K562 (cell line): ENCODE results near the gene IL36RN. TPM values are rescaled to one million over a fixed set of nuclear protein-coding genes. Genes with fewer than 3 reads are reported as not detected.

Source experiments
- ATAC-seq: fragments of 200-7000 bp; cut with Tn5 transposase; 3 replicates; pipeline ENCODE4 v1.9.1; 2020; ENCODE audit warnings: moderate library complexity
- BruUV-seq: library from RNA; stranded (reverse); fragments of 400-500 nt; replicated peaks from 2 replicates; lab custom pipeline; 2021; lab: Mats Ljungman, UMichigan
- CTCF ChIA-PET: fragments of 300-600 bp; formaldehyde crosslinking; extraction: SDS; loops from one replicate; lab custom pipeline; 2021; ENCODE audit warnings: low intra/inter-chr PET ratio; lab: Yijun Ruan, JAX
- POLR2A ChIA-PET: fragments of 300-600, 350-650 bp; sonication (Branson Sonifier 250); formaldehyde crosslinking; extraction: SDS; loops from one replicate; lab custom pipeline; 2021; ENCODE audit warnings: antibody characterized with exemption, inconsistent platforms; lab: Yijun Ruan, JAX
- DNase-seq, 4 experiments: peaks; one replicate each; pipeline versions ENCODE4 v3.0.0 to v3.0.0-alpha.2; 2011 to 2018; ENCODE audit warnings: low spot score in 3 of 4, mixed read lengths in 3 of 4; ENCODE audit errors: extremely low read depth in 1 of 4
- FAIRE-seq: peaks from 2 replicates; lab custom pipeline; 2011; peaks lifted over from hg19 to GRCh38; lab: Jason Lieb, UNC
- H2AFZ ChIP-seq: 2 replicates; pipeline ENCODE4 v1.6.0; 2011; ENCODE audit warnings: low read depth, low read length, control low read depth, inconsistent platforms
- H3K27ac ChIP-seq: fragments of 200-600 bp; 3 replicates; pipeline ENCODE4 v1.8.0; 2011; ENCODE audit warnings: low read depth, mild to moderate bottlenecking, control low read depth, inconsistent platforms, low read length, moderate library complexity, mixed read lengths; ENCODE audit errors: extremely low read depth
- H3K27me3 ChIP-seq, 2 experiments: fragments of 300-600 bp in 1 of 2; 2 replicates in 1 of 2; 3 replicates in 1 of 2; pipeline versions ENCODE4 v1.6.0 to v1.8.0; 2011; ENCODE audit warnings: inconsistent platforms in 2 of 2, low read length in 2 of 2, mild to moderate bottlenecking in 1 of 2, mixed read lengths in 1 of 2, moderate library complexity in 1 of 2; ENCODE audit not compliant: control insufficient read depth in 2 of 2, insufficient read depth in 2 of 2
- H3K36me3 ChIP-seq: fragments of 300-600 bp; 3 replicates; pipeline ENCODE4 v1.8.0; 2011; ENCODE audit warnings: mild to moderate bottlenecking, low read length, inconsistent platforms; ENCODE audit not compliant: control insufficient read depth, insufficient read depth
- H3K4me1 ChIP-seq, 2 experiments: fragments of 200-600 bp in 1 of 2; replicated peaks in 1 of 2; 2 replicates in 1 of 2; 3 replicates in 1 of 2; pipeline versions ENCODE4 v1.5.1 to v1.8.0; 2011; ENCODE audit warnings: inconsistent platforms in 2 of 2, low read length in 2 of 2, mild to moderate bottlenecking in 1 of 2, mixed read lengths in 1 of 2, moderate library complexity in 1 of 2; ENCODE audit not compliant: control insufficient read depth in 2 of 2, insufficient read depth in 2 of 2
- H3K4me2 ChIP-seq: 2 replicates; pipeline ENCODE4 v1.6.1; 2011; ENCODE audit warnings: low read length, control low read depth, inconsistent platforms, mixed read lengths; ENCODE audit not compliant: insufficient read depth
- H3K4me3 ChIP-seq: fragments of 200-600 bp; sonication (generic), shearing (Covaris generic); 2 replicates; pipeline ENCODE4 v1.5.1; 2016; ENCODE audit warnings: control low read depth, inconsistent platforms
- H3K79me2 ChIP-seq: fragments of 200-600 bp; 3 replicates; pipeline ENCODE4 v1.8.0; 2011; ENCODE audit warnings: low read length, inconsistent platforms; ENCODE audit not compliant: control insufficient read depth, insufficient read depth
- H3K9ac ChIP-seq, 2 experiments: 2 replicates each; pipeline versions ENCODE4 v1.6.0 to v1.6.1; 2011; ENCODE audit warnings: low read depth in 2 of 2, low read length in 2 of 2, control low read depth in 1 of 2, inconsistent platforms in 1 of 2, mild to moderate bottlenecking in 1 of 2, mixed read lengths in 1 of 2; ENCODE audit not compliant: insufficient read depth in 1 of 2
- H3K9me1 ChIP-seq: one replicate; pipeline ENCODE4 v1.6.0; 2011; ENCODE audit warnings: inconsistent platforms, mild to moderate bottlenecking, low read length, moderate library complexity; ENCODE audit not compliant: control insufficient read depth, insufficient read depth
- H3K9me3 ChIP-seq: replicated peaks from 2 replicates; pipeline ENCODE4 v1.5.1; 2011; ENCODE audit warnings: low read depth, low read length, inconsistent platforms; ENCODE audit not compliant: control insufficient read depth, insufficient read depth
- H4K20me1 ChIP-seq: replicated peaks from 2 replicates; pipeline ENCODE4 v1.6.1; 2011; ENCODE audit warnings: low read length, inconsistent platforms, mixed read lengths; ENCODE audit not compliant: control insufficient read depth, insufficient read depth
- GATAD2A ChIP-seq: fragments of 450-650 bp; IDR thresholded peaks from 2 replicates; pipeline ENCODE4 v1.6.1; 2017
- HDAC3 ChIP-seq: fragments of 450-650 bp; IDR thresholded peaks from 2 replicates; pipeline ENCODE4 v1.6.1; 2018; ENCODE audit warnings: borderline replicate concordance, mild to moderate bottlenecking, moderate library complexity; ENCODE audit not compliant: partially characterized antibody
- KLF13 ChIP-seq: fragments of 450-650 bp; IDR thresholded peaks from 2 replicates; pipeline ENCODE4 v1.6.1; 2016; ENCODE audit warnings: missing genetic modification characterization, low read depth, mild to moderate bottlenecking, missing compliant biosample characterization, moderate library complexity, borderline replicate concordance
- in situ Hi-C: fragments of 300-500 bp; cut with MboI; formaldehyde crosslinking; loops from 4 replicates; pipeline ENCODE4 v1.15.0; 2018; ENCODE audit warnings: inconsistent platforms, mixed read lengths
- intact Hi-C: fragments of 100-400 bp; cut with micrococcal nuclease; formaldehyde crosslinking; loops from 2 replicates; pipeline ENCODE4 v1.14.2; 2022
- polyA plus RNA-seq, 8 experiments: library from polyadenylated mRNA; depleted of rRNA in 4 of 8; stranded (reverse) in 5 of 8; unstranded in 3 of 8; fragments of >200 nt; fragmentation: Nextera tagmentation in 2 of 8; fragmentation: Illumina TruSeq in 1 of 8; extraction: Ambion mirVana in 2 of 8; extraction: Trizol in 1 of 8; gene quantifications; 2 replicates each; pipeline versions ENCODE4 v1.2.1 to v1.2.3, GENCODE V29; 2011 to 2014; ENCODE audit warnings: inconsistent platforms in 1 of 8, missing spikeins in 1 of 8
- total RNA-seq, 7 experiments: library from RNA; depleted of rRNA in 6 of 7; stranded (reverse); fragments of >200 nt in 6 of 7; fragmentation: Illumina TruSeq in 2 of 7; extraction: Trizol in 2 of 7; gene quantifications; 2 replicates each; pipeline versions ENCODE4 v1.2.1 to v1.2.3, GENCODE V29; 2011 to 2021; ENCODE audit warnings: low replicate concordance in 1 of 7
- TF ChIP-seq, protein P1 (sequence below): fragments of 450-650 bp; formaldehyde crosslinking; IDR thresholded peaks from 2 replicates; pipeline ENCODE4 v1.4.0; 2020; ENCODE audit warnings: mild to moderate bottlenecking, moderate library complexity

The IL36RN gene
- total and polyA plus RNA-seq, 9 of the 15 experiments (the other 6 are each of a cell fraction or from before 2014, with no cell fraction given), result not detected

DNA sequence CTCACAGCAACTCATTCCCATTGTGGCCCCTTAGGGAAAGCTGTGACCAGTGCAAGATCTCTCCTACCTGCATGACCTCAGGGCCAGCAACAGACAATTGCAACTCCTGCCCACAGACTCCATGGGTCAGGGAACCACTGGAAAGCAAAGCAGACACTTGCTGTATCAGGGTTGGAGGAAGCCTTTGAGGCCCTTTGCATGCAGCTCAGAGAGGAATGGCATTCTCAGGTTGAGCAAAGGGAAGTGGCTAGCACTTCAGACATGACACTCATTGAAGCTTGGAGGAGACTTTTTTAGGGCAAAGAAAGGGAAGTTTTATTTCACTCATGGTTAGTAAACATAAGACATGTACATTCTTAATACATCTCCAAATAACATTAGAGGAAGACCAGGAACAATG is 30.9 kb downstream of the IL36RN start:
- Histone ChIP-seq H2AFZ (no peak overlapping the region), H3K79me2 (no peaks in the 10 kb centered on the region), H3K4me1 (no peaks in the 10 kb centered on the region), H3K36me3 (no peaks in the 10 kb centered on the region), H3K9me3 (no peaks in the 10 kb centered on the region), H4K20me1 (no peaks in the 10 kb centered on the region), H3K4me2 (no peak overlapping the region), H3K27me3 (peaks cover 4 to 21% of the 10 kb centered on the region in 2 experiments; a peak in 3 of 5 replicates), H3K4me3 (no peak overlapping the region), H3K9me1 (no peaks in the 10 kb centered on the region), H3K27ac (no peak overlapping the region), H3K9ac (no peak overlapping the region)
- FAIRE-seq, result no peak
- ATAC-seq, result no peak
- DNase-seq, result no peak
- ChIA-PET POLR2A (interaction anchor here (0.7 to 1.5 kb wide), 5 partner anchors 10 to 212 kb away, joined by 3 to 4 read pairs (median 3); no protein-coding TSS in a partner anchor), CTCF (no interaction called here)
- in situ Hi-C loops, result no loop called here
- TF ChIP-seq KLF13 (no peak), GATAD2A (no peak), HDAC3 (no peak)
- TF ChIP-seq, protein P1, sequence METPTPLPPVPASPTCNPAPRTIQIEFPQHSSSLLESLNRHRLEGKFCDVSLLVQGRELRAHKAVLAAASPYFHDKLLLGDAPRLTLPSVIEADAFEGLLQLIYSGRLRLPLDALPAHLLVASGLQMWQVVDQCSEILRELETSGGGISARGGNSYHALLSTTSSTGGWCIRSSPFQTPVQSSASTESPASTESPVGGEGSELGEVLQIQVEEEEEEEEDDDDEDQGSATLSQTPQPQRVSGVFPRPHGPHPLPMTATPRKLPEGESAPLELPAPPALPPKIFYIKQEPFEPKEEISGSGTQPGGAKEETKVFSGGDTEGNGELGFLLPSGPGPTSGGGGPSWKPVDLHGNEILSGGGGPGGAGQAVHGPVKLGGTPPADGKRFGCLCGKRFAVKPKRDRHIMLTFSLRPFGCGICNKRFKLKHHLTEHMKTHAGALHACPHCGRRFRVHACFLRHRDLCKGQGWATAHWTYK, result no peak
- BruUV-seq, result no TSS peak
- intact Hi-C loops, result loop anchor here (10.0 kb wide), 1 partner anchor 135 kb away; no protein-coding TSS in a partner anchor
